ENCODE measurements around the gene SPEN. TPM values are rescaled to one million over a fixed set of nuclear protein-coding genes. Genes with fewer than 3 reads are reported as not detected.
"Not testable (repeated sequence)": the region's sequence is repeated elsewhere in the genome, so short reads cannot be mapped to it uniquely, and the experiment has no call there.

SPEN gene
- total RNA-seq, 1 donor from 2014 or later = 94.1 TPM

GRCh38 chr1:15973772-15974171 lies 126.3 kb downstream of the SPEN start:
- H3K36me3 Mint-ChIP-seq (ENCODE audit: low read depth) = peaks cover 46% of the 10 kb centered on the region
- peak overlapping the region; percentile 36 for H3K4me3 Mint-ChIP-seq
- intact Hi-C loops (cut with micrococcal nuclease) = no loop called here
- peaks cover 5% of the 10 kb centered on the region for H3K9me3 Mint-ChIP-seq
- peak overlapping the region; percentile 71 for H3K27ac Mint-ChIP-seq
- DNase-seq = no peak
- peaks cover 41% of the 10 kb centered on the region for H3K4me1 Mint-ChIP-seq
- H3K27me3 Mint-ChIP-seq = no peaks in the 10 kb centered on the region

GRCh38 chr1:15974855-15975254 lies 127.3 kb downstream of the SPEN start:
- H3K4me1 Mint-ChIP-seq = peaks cover 46% of the 10 kb centered on the region
- peaks cover 5% of the 10 kb centered on the region for H3K9me3 Mint-ChIP-seq
- H3K36me3 Mint-ChIP-seq (ENCODE audit: low read depth) = peaks cover 37% of the 10 kb centered on the region
- intact Hi-C loops (cut with micrococcal nuclease) = loop anchor here (1.0 to 5.0 kb wide), 3 partner anchors 9 to 358 kb away; partner anchors contain the start of gene DDI2
- no peaks in the 10 kb centered on the region for H3K27me3 Mint-ChIP-seq
- H3K4me3 Mint-ChIP-seq = peak overlapping the region; percentile 90
- DNase-seq = peak; percentile 64
- peak overlapping the region; percentile 90 for H3K27ac Mint-ChIP-seq

- Mint-ChIP-seq H3K4me3 (peak overlapping the region; percentile 90), H3K27me3 (no peaks in the 10 kb centered on the region), H3K27ac (peak overlapping the region; percentile 93), H3K9me3 (peaks cover 5% of the 10 kb centered on the region), H3K4me1 (peaks cover 44% of the 10 kb centered on the region), H3K36me3 (ENCODE audit: low read depth) (peaks cover 32% of the 10 kb centered on the region)
- DNase-seq = peak; percentile 93
- intact Hi-C loops (cut with micrococcal nuclease) = loop anchor here (1.0 to 5.0 kb wide), 3 partner anchors 9 to 358 kb away; partner anchors contain the start of gene DDI2
Measured at GRCh38 chr1:15975358-15975804, 127.9 kb downstream of the SPEN start.

- Mint-ChIP-seq H3K27ac (peak within 1 kb of the TSS; percentile 93), H3K4me1 (peaks cover 40% of the 10 kb centered on the region), H3K36me3 (ENCODE audit: low read depth) (peaks cover 27% of the 10 kb centered on the region), H3K27me3 (no peaks in the 10 kb centered on the region), H3K4me3 (peak within 1 kb of the TSS; percentile 90), H3K9me3 (peaks cover 9% of the 10 kb centered on the region)
- intact Hi-C loops (cut with micrococcal nuclease) = loop anchor here (1.0 to 5.0 kb wide), 3 partner anchors 10 to 359 kb away; partner anchors contain the start of gene DDI2
- peak; percentile 99 for DNase-seq
Measured at GRCh38 chr1:15975805-15976680, 128.5 kb downstream of the SPEN start, which contains the start of gene ZBTB17. ZBTB17 (minus strand) TSS chr1:15976101; CDS start chr1:15948495, 27,606 bp downstream.

- Mint-ChIP-seq H3K36me3 (ENCODE audit: low read depth) (peaks cover 14% of the 10 kb centered on the region), H3K9me3 (peaks cover 11% of the 10 kb centered on the region), H3K4me1 (peaks cover 31% of the 10 kb centered on the region)
- H3K4me3 Mint-ChIP-seq, H3K27ac Mint-ChIP-seq, DNase-seq, H3K27me3 Mint-ChIP-seq: not testable (repeated sequence)
- intact Hi-C loops (cut with micrococcal nuclease) = loop anchor here (5.0 kb wide), 1 partner anchor 361 kb away; the partner anchor contains the start of gene DDI2
Measured at GRCh38 chr1:15977947-15978346, 130.4 kb downstream of the SPEN start.

- DNase-seq = no peak
- intact Hi-C loops (cut with micrococcal nuclease) = no loop called here
- H3K27ac Mint-ChIP-seq = no peak overlapping the region
- H3K4me3 Mint-ChIP-seq = no peak overlapping the region
- H3K27me3 Mint-ChIP-seq = no peaks in the 10 kb centered on the region
- H3K9me3 Mint-ChIP-seq = peaks cover 11% of the 10 kb centered on the region
- no peaks in the 10 kb centered on the region for H3K36me3 Mint-ChIP-seq (ENCODE audit: low read depth)
- peaks cover 28% of the 10 kb centered on the region for H3K4me1 Mint-ChIP-seq
Measured at GRCh38 chr1:15981679-15982078, 134.2 kb downstream of the SPEN start.

GRCh38 chr1:15983275-15983674 lies 135.8 kb downstream of the SPEN start:
- no peaks in the 10 kb centered on the region for H3K27me3 Mint-ChIP-seq
- H3K9me3 Mint-ChIP-seq = peaks cover 6% of the 10 kb centered on the region
- H3K27ac Mint-ChIP-seq = no peak overlapping the region
- H3K36me3 Mint-ChIP-seq (ENCODE audit: low read depth) = no peaks in the 10 kb centered on the region
- no peak for DNase-seq
- H3K4me1 Mint-ChIP-seq = peaks cover 25% of the 10 kb centered on the region
- intact Hi-C loops (cut with micrococcal nuclease) = no loop called here
- H3K4me3 Mint-ChIP-seq = no peak overlapping the region

GRCh38 chr1:15985611-15986297 lies 138.2 kb downstream of the SPEN start:
- Mint-ChIP-seq H3K4me3 (no peak overlapping the region), H3K36me3 (ENCODE audit: low read depth) (no peaks in the 10 kb centered on the region), H3K27me3 (peaks cover 4% of the 10 kb centered on the region), H3K9me3 (peaks cover 5% of the 10 kb centered on the region), H3K27ac (no peak overlapping the region), H3K4me1 (peaks cover 20% of the 10 kb centered on the region)
- intact Hi-C loops (cut with micrococcal nuclease) = no loop called here
- DNase-seq = no peak

GRCh38 chr1:15988856-15989736 lies 141.6 kb downstream of the SPEN start:
- Mint-ChIP-seq H3K36me3 (ENCODE audit: low read depth) (no peaks in the 10 kb centered on the region), H3K4me3 (no peak overlapping the region), H3K27ac (no peak overlapping the region), H3K9me3 (no peaks in the 10 kb centered on the region), H3K4me1 (peaks cover 9% of the 10 kb centered on the region), H3K27me3 (peaks cover 4% of the 10 kb centered on the region)
- intact Hi-C loops (cut with micrococcal nuclease) = no loop called here
- DNase-seq = no peak

GRCh38 chr1:15989776-15990175 lies 142.3 kb downstream of the SPEN start:
- H3K4me1 Mint-ChIP-seq = peaks cover 7% of the 10 kb centered on the region
- intact Hi-C loops (cut with micrococcal nuclease) = no loop called here
- H3K9me3 Mint-ChIP-seq = no peaks in the 10 kb centered on the region

More at GRCh38 chr1:15989776-15990175, 142.3 kb downstream of the SPEN start:
- Mint-ChIP-seq H3K36me3 (ENCODE audit: low read depth) (no peaks in the 10 kb centered on the region), H3K4me3 (no peak overlapping the region), H3K27me3 (peaks cover 4% of the 10 kb centered on the region), H3K27ac (no peak overlapping the region)
- no peak for DNase-seq

Other genes starting within 250 kb of the SPEN start
- 50.5 and 53.0 TPM in 2 replicates for gene DDI2, start 230.2 kb upstream of the SPEN start, total RNA-seq
- 59.9 and 60.3 TPM in 2 replicates for gene PLEKHM2, start 163.4 kb upstream of the SPEN start, total RNA-seq
- gene SLC25A34, start 111.4 kb upstream of the SPEN start, total RNA-seq = 1.4 and 1.5 TPM in 2 replicates
- gene TMEM82, start 105.2 kb upstream of the SPEN start, total RNA-seq = not detected in 2 replicates
- not detected in 2 replicates for gene FBLIM1, start 88.9 kb upstream of the SPEN start, total RNA-seq
- gene UQCRHL, start 40.1 kb upstream of the SPEN start, total RNA-seq = 1.5 TPM in 2 replicates
- gene ZBTB17, start 128.4 kb downstream of the SPEN start, total RNA-seq = 60.9 and 63.9 TPM in 2 replicates
- not detected in 2 replicates for gene SRARP, start 156.5 kb downstream of the SPEN start, total RNA-seq
- not detected in 2 replicates for gene HSPB7, start 170.3 kb downstream of the SPEN start, total RNA-seq
- gene CLCNKA, start 174.3 kb downstream of the SPEN start, total RNA-seq = not detected in 2 replicates
- not detected in 2 replicates for gene CLCNKB, start 196.1 kb downstream of the SPEN start, total RNA-seq
- gene FAM131C, start 225.9 kb downstream of the SPEN start, total RNA-seq = 0.26 and 0.38 TPM in 2 replicates

Measured in activated CD4-positive, alpha-beta T cell treated with anti-CD3 and anti-CD28 coated beads, Interleukin-2, amount 10 ng/mL, durations not matched to agents 24 days and 14 days (primary cell).